OCI-LY7 (cell line): Measurements from ENCODE around the gene SPATA17. TPM values are rescaled to one million over a fixed set of nuclear protein-coding genes. Genes with fewer than 3 reads are reported as not detected.

Source experiments
- BruUV-seq: library from RNA; stranded (reverse); fragments of 400-500 nt; replicated peaks from 2 replicates; lab custom pipeline; 2021; lab: Mats Ljungman, UMichigan
- CTCF ChIA-PET: fragments of 300-600 bp; sonication (Branson Sonifier 250); formaldehyde crosslinking; loops from one replicate; lab custom pipeline; 2022; ENCODE audit warnings: antibody characterized with exemption; ENCODE audit not compliant: unreplicated experiment; lab: Charles Lee
- POLR2A ChIA-PET: fragments of 300-600 bp; sonication (Branson Sonifier 250); formaldehyde crosslinking; loops from one replicate; lab custom pipeline; 2022; ENCODE audit warnings: antibody characterized with exemption; lab: Charles Lee
- DNase-seq: peaks from one replicate; pipeline ENCODE4 v3.0.0-alpha.2; 2015; ENCODE audit warnings: low spot score
- H2AFZ ChIP-seq: fragments of 200-600 bp; sonication (generic), shearing (Covaris generic); 2 replicates; pipeline ENCODE4 v1.6.1; 2014; ENCODE audit warnings: mild to moderate bottlenecking, antibody characterized with exemption, low read length, moderate library complexity
- H3K27ac ChIP-seq: fragments of 200-600 bp; sonication (generic); 2 replicates; pipeline ENCODE4 v1.5.1; 2014; ENCODE audit warnings: mixed run types, low read depth, mild to moderate bottlenecking, moderate library complexity, low read length, inconsistent platforms; ENCODE audit not compliant: poor library complexity, severe bottlenecking
- H3K36me3 ChIP-seq: fragments of 200-600 bp; sonication (generic); 2 replicates; pipeline ENCODE4 v1.6.1; 2014; ENCODE audit warnings: mild to moderate bottlenecking, antibody characterized with exemption, low read length, moderate library complexity, mixed read lengths; ENCODE audit not compliant: insufficient read depth
- H3K4me1 ChIP-seq: fragments of 200-600 bp; sonication (generic); 2 replicates; pipeline ENCODE4 v1.5.1; 2014; ENCODE audit warnings: mild to moderate bottlenecking, low read length; ENCODE audit not compliant: insufficient read depth, poor library complexity, severe bottlenecking
- H3K4me2 ChIP-seq: fragments of 200-600 bp; sonication (generic); 2 replicates; pipeline ENCODE4 v1.6.1; 2014; ENCODE audit warnings: mild to moderate bottlenecking, low read length
- H3K4me3 ChIP-seq: fragments of 200-600 bp; sonication (generic); 2 replicates; pipeline ENCODE4 v1.5.1; 2014; ENCODE audit warnings: mild to moderate bottlenecking, low read depth, low read length; ENCODE audit not compliant: poor library complexity, severe bottlenecking
- H3K79me2 ChIP-seq: fragments of 200-600 bp; sonication (generic); 2 replicates; pipeline ENCODE4 v1.6.1; 2016; ENCODE audit warnings: low read depth, mild to moderate bottlenecking, low read length, moderate library complexity, mixed read lengths; ENCODE audit not compliant: insufficient read depth
- H3K9me2 ChIP-seq: fragments of 200-600 bp; sonication (generic); 2 replicates; pipeline ENCODE4 v1.6.1; 2016; ENCODE audit warnings: mild to moderate bottlenecking, low read length, mixed read lengths; ENCODE audit not compliant: insufficient read depth
- H3K9me3 ChIP-seq: fragments of 200-600 bp; sonication (generic); 2 replicates; pipeline ENCODE4 v1.6.1; 2014; ENCODE audit warnings: mild to moderate bottlenecking, mixed run types, low read length, mixed read lengths
- H4K20me1 ChIP-seq: fragments of 200-600 bp; sonication (generic); 2 replicates; pipeline ENCODE4 v1.6.1; 2014; ENCODE audit warnings: mild to moderate bottlenecking, antibody characterized with exemption, low read length, moderate library complexity, mixed read lengths; ENCODE audit not compliant: insufficient read depth
- CTCF ChIP-seq: fragments of 200-600 bp; sonication (generic); conservative IDR thresholded peaks from 2 replicates; pipeline ENCODE4 v1.5.1; 2014; ENCODE audit warnings: mild to moderate bottlenecking, antibody characterized with exemption, low read length, moderate library complexity, mixed read lengths
- EZH2phosphoT487 ChIP-seq: fragments of 200-600 bp; sonication (generic); IDR thresholded peaks from 2 replicates; pipeline ENCODE4 v1.6.1; 2018; ENCODE audit warnings: low read depth, borderline replicate concordance, mild to moderate bottlenecking, mixed run types, antibody characterized with exemption, low read length, moderate library complexity, mixed read lengths
- intact Hi-C: fragments of 100-400 bp; cut with micrococcal nuclease; formaldehyde crosslinking; loops from one replicate; pipeline ENCODE4 v1.10.0; 2022; ENCODE audit not compliant: unreplicated experiment
- total RNA-seq, 2 experiments: library from RNA; depleted of rRNA in 1 of 2; stranded (reverse); fragments of >200 nt in 1 of 2; shearing (Covaris generic) in 1 of 2; gene quantifications; 2 replicates each; pipeline ENCODE4 v1.2.3, GENCODE V29; 2014 to 2022

SPATA17 gene
- total RNA-seq, 2 experiments from 2014 or later: not detected

GRCh38 chr1:217876401-217876800 lies 245.3 kb downstream of the SPATA17 start:
- no peak for DNase-seq
- no peaks in the 10 kb centered on the region for H3K79me2 ChIP-seq
- no peak overlapping the region for H3K27ac ChIP-seq
- H3K4me2 ChIP-seq: no peak overlapping the region
- no peaks in the 10 kb centered on the region for H3K9me2 ChIP-seq
- H4K20me1 ChIP-seq: no peaks in the 10 kb centered on the region
- no peak overlapping the region for H2AFZ ChIP-seq
- ChIA-PET POLR2A (no interaction called here), CTCF (no interaction called here)
- H3K9me3 ChIP-seq: no peaks in the 10 kb centered on the region
- TF ChIP-seq EZH2phosphoT487 (no peak), CTCF (no peak)
- no peaks in the 10 kb centered on the region for H3K36me3 ChIP-seq
- no peaks in the 10 kb centered on the region for H3K4me1 ChIP-seq
- H3K4me3 ChIP-seq: no peak overlapping the region
- intact Hi-C loops: no loop called here
- BruUV-seq: no TSS peak

DNA sequence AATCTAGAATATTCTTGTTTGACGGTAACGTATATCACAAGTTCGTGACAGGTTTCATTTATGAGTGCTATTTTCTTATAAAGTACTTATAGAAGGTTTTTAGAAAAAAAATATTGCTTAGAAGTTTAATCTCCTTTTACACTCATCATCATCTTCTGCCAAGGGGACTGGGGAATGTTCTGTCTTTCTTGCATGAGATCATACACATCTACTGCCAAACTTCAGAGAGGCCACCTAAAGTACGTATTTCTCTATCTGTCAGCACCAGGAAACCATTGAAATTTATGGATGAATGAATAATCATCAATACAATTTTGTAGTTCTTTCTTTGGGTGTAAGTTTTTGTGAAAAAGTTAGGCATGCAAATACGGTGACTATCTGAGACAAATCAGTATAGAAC lies 245.8 kb downstream of the SPATA17 start:
- Histone ChIP-seq H4K20me1 (no peaks in the 10 kb centered on the region), H3K9me2 (no peaks in the 10 kb centered on the region), H2AFZ (no peak overlapping the region), H3K9me3 (no peaks in the 10 kb centered on the region), H3K4me2 (no peak overlapping the region), H3K79me2 (no peaks in the 10 kb centered on the region), H3K27ac (no peak overlapping the region), H3K4me1 (no peaks in the 10 kb centered on the region), H3K4me3 (no peak overlapping the region), H3K36me3 (no peaks in the 10 kb centered on the region)
- intact Hi-C loops: no loop called here
- POLR2A ChIA-PET: no interaction called here
- CTCF ChIA-PET: no interaction called here
- no TSS peak for BruUV-seq
- no peak for TF ChIP-seq EZH2phosphoT487
- no peak for TF ChIP-seq CTCF
- DNase-seq: no peak

GRCh38 chr1:217881131-217881543 lies 250.0 kb downstream of the SPATA17 start:
- no peaks in the 10 kb centered on the region for H3K4me1 ChIP-seq
- H3K36me3 ChIP-seq: no peaks in the 10 kb centered on the region
- no peaks in the 10 kb centered on the region for H3K9me3 ChIP-seq
- no peaks in the 10 kb centered on the region for H4K20me1 ChIP-seq
- ChIA-PET POLR2A (no interaction called here), CTCF (no interaction called here)
- no peak overlapping the region for H3K4me3 ChIP-seq
- H3K27ac ChIP-seq: no peak overlapping the region
- no peaks in the 10 kb centered on the region for H3K79me2 ChIP-seq
- no peak for DNase-seq
- H2AFZ ChIP-seq: no peak overlapping the region
- intact Hi-C loops: no loop called here
- no TSS peak for BruUV-seq
- no peak overlapping the region for H3K4me2 ChIP-seq
- no peak for TF ChIP-seq EZH2phosphoT487
- no peak for TF ChIP-seq CTCF
- H3K9me2 ChIP-seq: no peaks in the 10 kb centered on the region
